GM19438 (cell line): ENCODE results near the gene TIGIT.

Experiments
- ATAC-seq: cut with Tn5 transposase; IDR thresholded peaks from one replicate; pipeline ENCODE4 v1.9.1; 2021; ENCODE audit warnings: low read depth; ENCODE audit not compliant: unreplicated experiment

Gene TIGIT

DNA sequence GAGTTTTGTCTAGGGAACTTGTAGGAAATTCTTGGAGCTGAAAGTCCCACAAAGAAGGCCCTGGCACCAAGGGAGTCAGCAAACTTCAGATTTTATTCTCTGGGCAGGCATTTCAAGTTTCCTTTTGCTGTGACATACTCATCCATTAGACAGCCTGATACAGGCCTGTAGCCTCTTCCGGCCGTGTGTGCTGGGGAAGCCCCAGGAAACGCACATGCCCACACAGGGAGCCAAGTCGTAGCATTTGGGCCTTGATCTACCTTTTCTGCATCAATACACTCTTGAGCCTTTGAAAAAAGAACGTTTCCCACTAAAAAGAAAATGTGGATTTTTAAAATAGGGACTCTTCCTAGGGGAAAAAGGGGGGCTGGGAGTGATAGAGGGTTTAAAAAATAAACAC, 15.0 kb downstream of the TIGIT start:
- peak; percentile 68 for ATAC-seq

DNA sequence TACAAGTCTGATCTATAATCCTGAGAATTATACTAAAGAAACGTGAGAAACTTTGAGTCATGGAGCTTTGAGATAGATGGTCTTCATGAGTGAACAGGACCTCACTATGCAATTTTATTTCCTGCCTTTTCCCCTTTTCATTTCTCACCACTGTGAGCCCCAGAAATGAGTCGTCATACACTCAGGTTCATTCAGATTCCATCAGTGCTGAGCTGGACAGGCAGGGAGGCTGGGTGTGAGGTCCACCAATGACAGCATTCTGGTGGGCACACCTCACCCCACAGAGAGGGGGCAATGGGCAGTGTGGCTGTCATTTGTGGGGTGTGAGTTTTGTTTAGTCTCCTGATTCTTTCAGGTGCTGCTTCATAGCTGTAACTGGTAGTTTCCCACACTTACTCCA, 16.9 kb downstream of the TIGIT start:
- no peak for ATAC-seq

DNA sequence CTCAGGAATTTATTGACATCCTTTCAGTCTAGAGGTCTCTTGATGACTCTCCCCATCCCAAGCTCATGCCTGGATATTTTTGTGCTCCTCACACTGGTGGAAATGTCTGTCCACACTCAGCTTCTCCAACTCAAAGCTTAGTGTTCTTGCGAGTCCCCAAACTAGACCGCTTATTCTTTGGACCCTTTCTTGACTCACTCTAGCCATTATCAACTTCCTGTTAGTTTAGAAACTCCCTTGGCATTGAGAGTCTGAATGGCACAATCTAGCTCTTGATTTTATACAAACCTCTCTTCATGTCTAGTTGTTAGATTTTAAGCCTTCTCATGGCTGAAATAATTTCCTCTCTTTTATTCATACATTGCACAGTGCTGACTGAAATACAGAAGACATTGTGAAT, 19.6 kb downstream of the TIGIT start:
- ATAC-seq, result no peak

DNA sequence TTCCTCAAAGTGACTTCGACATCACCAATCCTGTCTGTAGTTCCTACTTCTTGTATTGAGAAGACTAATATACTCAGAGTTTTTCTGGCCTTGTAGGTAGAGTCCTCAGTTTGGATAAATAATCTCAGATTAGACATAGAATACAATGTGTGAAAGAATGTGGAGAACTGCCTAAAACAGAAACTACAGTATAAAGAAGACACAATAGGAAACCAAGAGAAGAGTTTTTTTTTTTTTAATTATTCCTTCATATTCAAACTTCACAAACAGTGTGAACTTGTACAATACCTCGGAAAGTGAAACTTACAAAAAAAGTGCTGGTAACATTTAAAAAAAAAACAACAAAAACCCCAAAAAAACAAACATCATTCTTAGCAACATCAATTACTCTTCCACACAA, 20.5 kb downstream of the TIGIT start:
- ATAC-seq, result no peak

DNA sequence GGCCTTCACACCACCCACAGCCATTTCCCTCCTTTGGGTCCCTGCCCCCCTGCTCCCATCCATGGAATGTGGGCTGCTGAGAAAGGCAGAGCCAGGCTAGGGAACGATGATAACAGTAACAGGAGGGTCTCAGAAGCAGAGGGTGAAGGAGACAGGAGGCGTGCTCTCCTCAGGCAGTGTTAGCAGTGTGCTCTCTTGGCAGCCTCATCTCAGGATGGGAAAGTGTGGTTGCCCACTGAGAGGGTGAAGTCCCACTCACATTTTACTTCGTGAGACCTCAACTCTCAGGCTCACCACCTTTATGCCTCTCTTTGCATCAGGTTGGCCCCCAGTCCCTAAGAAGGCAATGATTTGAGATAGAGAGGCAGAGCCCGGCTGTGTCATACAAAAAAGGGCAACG, 24.5 kb downstream of the TIGIT start:
- ATAC-seq, result no peak

DNA sequence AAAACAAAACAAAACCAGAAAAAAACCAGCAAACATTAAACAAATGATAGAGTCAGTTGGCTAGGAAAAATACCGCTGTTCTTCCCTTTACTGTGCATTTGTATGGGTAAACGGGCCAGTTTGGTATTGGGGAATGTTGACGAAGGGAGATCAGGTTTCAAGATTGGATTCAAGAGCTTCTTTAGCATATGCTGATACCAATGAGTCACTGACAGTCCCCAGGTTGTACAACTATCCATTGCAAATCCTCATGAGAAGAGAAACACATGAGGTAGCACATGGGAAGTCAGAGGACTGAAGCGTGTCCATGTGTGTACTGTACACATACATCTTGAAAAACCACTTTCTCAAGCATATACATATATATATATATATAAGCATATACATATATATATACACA, 25.6 kb downstream of the TIGIT start:
- ATAC-seq, result no peak

DNA sequence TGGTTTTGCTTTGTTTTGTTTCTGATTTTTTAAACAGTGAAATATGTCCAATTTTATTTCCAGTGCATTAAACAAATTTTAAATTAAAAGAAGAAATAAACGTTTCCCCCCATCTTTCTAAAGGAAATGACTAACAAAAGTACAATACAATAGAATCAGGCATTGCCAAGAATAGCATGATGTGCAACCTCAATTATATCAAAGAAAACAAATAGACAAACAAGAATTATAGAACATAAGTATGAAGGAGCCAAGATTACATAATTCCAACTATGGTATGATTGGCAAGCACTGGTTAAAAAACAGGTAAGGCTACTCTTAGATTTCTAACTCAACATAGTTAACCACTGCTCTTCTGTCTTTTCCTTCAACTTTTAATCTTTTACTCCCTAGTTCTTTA, 26.4 kb downstream of the TIGIT start:
- no peak for ATAC-seq

DNA sequence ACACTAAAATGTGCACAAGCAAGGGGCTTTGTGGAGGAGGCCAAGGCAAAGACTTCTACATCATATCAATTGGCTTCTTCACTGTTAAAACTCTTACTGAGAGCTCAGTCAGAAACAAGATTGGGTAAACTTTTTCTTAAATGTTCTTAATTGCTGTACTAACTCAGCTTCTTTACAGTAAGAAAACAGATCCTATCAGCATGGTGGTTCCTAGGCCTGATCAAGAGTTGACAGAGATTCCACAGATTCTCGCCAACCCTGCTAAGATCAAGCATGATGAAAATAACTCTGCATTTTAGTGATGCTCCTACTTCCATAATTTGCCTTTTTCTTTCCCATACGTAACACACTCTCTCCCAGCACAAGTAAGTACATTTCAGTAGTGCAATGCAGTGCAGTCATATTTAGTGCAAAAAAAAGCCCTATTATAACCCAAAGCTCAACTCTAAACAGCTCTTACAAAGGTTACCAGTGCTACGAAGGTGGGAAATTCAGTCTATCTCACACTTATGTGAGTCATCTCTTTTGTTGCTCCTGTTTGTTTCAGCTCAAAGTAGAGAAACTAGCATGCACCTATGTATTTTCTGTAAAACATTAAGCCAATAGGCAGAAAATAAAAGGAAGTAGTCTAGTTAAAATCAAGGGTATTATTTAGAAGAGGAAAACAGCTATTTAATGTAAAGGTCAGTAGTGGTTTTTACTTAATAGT, 29.9 kb downstream of the TIGIT start:
- no peak for ATAC-seq

DNA sequence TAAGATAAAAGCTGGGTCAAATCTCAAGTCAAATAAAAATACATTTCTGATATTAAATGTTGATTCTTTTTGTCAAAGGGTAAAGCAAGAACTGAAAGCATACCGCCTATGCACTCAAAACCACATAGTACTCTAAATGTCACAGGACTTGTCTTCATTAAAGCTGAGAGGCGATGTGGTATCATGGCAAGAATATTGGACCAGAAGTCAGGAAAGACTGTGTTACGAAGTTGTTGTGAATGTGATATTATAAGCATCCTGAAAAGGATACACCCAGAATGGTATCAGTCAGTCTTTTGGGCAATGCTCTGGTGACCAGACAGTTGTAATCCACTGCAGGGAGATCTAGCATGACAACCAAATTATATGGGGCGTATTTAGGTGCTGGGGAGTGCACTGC, 33.8 kb downstream of the TIGIT start:
- ATAC-seq, result no peak

DNA sequence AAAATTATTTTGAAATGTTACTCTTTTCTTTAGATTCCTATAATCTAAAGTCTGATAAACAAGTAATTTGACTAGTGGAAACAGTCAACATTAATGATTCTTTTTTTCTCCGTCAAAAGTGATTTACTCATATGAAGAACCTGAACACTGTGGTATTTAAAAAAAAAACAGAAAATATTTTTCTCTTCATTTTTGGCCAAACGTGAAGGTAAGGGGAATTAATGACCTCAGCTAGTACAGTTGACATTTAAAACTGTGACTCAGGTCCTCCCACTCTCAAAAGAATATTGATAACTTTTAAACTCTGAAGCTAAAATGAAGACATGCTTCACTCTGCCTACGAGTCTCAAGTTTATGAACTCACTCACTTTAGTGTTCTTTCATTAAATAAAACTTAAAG, 34.5 kb downstream of the TIGIT start:
- no peak for ATAC-seq

DNA sequence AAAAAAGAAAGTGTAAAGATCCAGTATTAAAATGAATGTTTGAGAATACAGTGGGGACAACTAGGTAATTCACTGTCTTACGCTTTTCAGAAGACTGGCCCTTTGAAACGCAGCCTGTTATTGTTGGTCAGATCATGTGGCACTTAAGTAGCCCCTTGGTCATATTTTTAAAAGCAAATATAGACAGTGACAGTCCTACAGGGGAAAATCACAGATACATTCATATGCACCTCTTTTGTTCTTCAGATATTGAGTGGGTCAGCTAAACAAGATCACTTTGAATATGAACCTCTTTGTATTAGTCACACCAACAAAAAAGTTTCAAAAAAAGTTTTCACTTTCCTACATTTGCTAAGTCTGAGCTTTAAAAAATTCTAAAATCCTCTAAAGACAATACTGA, 36.0 kb downstream of the TIGIT start:
- no peak for ATAC-seq

DNA sequence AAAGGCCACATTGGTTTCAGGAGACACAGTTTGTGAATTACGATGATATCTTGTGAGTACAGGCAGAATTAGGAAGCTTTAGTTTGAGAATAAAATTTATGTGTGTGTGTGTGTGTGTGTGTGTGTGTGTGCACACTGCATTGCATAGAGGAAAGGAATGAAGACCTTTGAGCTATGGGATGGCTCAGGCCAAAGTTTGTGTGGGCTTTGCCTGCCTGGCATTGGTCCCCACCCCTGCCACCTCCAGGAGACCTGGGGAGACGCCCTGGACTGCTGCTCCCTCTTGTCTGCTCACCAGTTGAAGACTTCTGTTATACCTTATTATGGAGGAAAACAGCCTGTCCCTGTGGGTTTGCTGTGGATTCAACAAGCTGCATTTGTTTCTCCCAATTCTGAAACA, 37.2 kb downstream of the TIGIT start:
- ATAC-seq, result no peak

DNA sequence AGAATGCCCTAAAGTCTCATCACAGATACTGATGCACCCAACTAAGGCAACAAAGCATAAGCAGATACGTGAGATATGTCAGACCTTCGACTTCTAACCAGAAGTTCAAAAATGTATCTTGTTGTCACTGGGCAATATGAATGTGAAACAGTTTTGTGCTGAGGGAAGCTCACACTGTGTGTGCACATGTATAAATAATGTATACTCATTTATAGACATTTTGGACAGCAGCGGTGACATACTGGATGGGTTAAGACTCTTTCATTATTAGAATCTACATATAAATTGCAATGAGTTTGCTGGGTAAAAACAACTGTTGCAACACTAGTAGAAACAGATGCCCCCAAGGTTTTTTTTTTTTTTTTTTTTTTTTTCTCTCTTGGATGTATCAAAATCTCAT, 37.9 kb downstream of the TIGIT start:
- ATAC-seq, result no peak

DNA sequence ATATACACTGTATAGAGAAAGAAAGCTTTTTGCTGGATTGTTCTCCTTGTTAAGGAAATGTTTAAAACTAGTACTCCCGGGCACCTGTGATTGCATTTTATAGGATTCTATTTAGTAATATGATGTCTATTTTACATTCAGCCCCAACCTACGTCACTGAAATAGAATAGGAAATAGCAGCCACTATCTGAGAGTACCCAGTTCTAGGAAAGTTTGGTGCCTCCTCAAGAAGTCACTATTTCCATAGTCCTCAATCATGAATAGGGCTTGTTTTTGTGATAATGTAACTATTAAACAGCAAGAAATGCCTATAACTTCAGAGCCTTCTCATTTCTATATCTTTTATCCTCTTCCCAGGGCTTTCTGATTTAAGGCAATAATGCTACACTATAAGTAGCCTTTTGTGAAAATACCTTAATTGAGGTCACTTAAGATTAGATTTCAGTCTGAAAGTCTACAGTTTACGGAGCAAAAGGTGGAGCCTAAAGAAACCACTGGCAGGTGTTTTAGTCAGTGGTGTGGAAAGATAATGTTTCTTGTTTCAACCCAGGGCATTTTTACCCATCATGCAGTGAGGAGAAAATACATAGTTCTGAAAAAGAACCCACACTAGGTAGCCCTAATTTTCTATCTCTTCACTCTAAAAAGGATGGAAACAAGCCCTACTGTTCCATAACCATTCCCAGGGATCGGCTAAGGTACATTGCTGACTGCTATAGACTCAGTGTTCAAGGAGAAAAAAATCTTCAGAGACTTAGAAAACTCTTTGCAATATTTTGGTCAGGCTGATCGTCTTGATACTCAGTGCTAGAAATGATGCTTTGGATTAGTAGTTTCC, 38.7 kb downstream of the TIGIT start:
- no peak for ATAC-seq

DNA sequence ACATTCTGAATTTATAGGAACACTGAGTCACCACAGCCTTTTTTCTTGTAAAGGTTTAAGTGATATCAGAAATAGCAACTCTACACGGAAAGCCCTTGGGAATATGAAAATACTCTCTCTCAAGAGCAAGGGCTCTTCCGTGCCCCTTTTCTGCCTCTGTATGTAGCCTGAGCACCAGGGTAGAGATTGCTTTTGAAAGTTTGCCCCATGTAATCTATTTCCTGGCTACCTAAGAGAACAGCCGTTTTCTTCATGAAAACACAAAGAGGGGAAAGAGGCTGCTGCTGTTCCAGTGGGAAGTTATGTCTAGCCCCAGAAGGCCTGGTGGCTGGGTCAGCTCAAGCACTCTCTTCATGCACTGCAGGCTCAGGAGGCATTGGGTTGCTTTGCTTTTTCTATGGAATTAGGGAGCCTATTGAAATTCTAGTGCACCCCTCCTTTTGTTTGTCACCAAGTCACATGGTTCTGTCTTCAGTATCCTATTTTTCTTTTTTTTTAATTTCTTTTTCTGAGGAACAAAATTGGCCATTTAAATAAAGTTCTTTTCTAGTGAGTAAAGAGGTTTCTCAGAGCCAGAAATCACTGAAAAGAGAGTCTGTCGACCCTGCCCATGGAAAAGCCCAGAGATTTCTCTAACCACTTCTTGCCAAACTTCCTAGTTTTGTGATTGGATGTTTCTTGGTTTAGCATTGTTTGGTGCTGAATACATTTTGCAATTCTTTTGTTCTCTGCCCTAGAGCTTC, 39.5 kb downstream of the TIGIT start:
- no peak for ATAC-seq

DNA sequence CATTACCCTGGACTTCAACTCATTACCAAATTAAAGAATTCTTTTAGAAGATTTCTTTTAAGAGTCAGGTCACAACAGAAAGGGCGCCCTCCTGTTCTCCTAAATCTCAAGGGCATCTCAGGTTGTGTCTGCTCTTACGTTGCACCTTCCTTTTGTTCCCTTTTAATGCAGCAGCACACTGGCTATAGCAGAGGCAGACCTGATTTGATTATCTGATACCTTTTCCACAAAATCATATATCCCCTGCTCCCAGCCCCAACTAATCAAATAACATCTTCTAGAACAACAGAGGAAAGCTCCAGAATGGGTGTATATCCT, 40.1 kb downstream of the TIGIT start:
- no peak for ATAC-seq

DNA sequence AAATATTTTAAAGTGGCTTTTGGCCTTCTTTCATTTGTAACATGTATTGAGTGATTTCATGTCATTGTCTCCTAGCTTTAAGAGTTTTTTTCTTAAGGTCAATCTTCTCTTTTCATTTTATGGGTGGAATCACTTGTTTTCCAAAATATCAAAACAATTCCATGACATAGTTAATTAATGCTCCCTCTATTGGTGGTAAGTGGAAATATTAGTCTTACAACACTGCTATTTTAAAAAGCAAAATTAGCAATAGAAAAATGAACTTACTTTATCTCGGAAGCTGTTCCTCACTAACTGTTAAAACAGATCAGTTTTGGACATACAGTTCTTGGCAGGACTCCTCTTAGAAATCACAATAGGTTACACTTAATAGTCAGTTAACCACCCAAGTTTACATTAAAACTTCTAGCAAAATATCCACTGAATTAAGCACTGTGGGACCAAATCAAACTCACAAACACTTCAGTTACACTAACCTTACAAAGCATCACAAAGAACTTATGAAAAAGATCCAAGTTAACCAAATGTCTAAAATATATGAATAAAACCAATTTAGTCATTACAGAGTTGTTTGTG, 42.4 kb downstream of the TIGIT start:
- ATAC-seq, result no peak

DNA sequence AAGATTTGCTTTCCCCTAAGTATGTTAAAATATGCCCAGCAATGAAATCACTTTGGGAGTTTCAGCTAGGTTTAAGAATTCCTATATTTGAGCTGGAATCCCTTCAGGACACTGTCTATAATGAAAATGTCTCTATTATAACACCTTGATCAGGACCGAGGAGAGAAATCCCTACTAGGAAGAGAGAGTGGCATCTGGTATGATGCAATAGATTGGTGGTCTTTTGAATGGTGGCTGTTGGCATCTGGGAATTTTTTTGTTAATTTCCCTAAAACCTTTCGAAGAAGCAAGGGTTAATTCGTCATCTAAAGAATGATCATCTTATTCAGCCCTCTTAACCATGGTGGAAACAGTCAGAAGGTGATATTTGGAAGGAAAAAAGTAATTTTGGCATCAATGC, 43.0 kb downstream of the TIGIT start:
- no peak for ATAC-seq

DNA sequence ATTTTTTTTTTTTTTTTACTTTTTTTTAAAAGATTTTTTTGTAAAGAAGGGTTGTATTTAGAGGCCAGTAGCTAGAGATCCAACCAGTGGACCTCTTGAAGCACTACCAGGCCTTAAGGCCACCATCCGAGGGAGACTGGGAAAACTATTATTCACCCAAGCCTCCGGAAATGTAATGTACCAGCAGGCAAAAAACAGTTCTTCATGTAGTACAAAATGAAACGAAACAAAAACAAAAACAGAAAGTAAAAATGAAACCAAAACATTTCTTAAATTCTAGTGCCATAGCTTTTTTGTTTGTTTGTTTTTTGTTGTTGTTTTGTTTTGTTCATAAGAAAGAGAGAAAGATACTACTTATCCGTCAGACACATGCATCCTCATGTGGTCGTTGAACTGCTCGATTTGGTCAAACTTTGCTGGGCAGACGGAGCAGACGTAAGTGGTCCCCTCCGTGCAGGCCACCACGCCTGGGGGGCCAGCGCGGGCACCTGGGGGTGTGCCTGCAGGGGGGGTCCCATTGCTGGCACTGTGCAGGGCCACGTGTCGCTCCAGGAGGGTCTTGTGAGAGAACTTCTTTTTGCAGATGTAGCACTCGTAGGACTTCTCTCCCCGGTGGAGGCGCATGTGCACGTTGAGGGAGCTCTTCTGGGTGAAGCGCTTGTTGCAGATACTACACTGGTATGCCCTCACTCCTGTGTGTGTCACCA, 45.0 kb downstream of the TIGIT start:
- ATAC-seq, result no peak

DNA sequence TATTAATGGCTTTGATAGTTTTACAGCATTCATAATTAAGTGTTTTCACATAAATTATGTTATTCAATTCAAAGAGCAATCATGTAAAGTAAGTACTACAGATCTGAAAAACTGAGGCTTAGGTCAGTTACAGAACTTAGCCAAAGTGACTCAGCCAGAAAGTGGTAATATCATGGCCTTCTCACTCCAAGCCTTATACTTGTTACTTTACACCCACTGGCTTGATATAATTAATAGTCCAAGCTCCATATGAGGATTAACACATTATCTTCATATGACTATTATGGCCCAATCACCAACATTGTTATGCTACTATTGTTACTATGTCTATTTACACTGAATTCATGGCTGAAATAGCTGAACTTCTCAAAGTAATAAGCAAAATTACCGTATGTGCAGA, 50.7 kb downstream of the TIGIT start:
- no peak for ATAC-seq

DNA sequence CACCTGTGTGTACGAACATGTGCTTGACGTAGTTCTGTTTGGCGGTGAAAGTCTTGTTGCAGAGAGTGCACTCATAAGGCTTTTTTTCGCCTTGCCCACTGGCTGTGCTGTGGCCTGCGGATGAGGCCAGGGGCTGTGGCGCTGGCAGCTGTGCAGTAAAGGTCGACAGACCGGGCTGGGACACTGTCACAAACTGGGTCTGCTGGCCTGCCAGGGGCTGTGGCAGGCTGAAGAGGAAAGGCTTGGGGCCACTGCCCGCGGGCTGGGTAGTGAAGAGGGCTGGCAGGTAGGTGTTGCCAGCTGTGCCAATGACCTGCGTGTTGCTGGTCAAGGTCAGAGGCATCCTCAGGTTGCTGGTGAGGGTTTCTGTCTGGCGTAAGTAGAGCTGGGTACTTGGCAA, 56.4 kb downstream of the TIGIT start:
- ATAC-seq, result no peak
